ENCODE results near the gene SBNO1. TPM values are rescaled to one million over a fixed set of nuclear protein-coding genes. Genes with fewer than 3 reads are reported as not detected.
A peak's percentile ranks its signal among the peaks of the same experiment; 100 is the strongest.

SBNO1 gene
- total and polyA plus RNA-seq, 4 donors, result 4.7 to 28.5 (median 15.3) TPM

GRCh38 chr12:123286652-123287373 is 77.8 kb downstream of the SBNO1 start:
- no peak overlapping the region for H3K27ac ChIP-seq (ENCODE audit: low read depth in 1 of 2, low read length in 1 of 2)
- H3K36me3 ChIP-seq (ENCODE audit: control insufficient read depth in 4 of 4, insufficient read depth in 4 of 4, low read length in 4 of 4), result peaks cover under 1 to 4% (median 4%) of the 10 kb centered on the region in 4 donors
- TF ChIP-seq CTCF (IDR thresholded peaks at IDR 0.05; ENCODE audit: control extremely low read depth, extremely low read depth), result no peak
- H3K4me3 ChIP-seq, result no peak overlapping the region
- WGBS, 2 donors, result 74 to 84% methylated on average over 9 of the region's 9 CpGs
- DNase-seq (no peak), ATAC-seq (ENCODE audit: insufficient read depth, low FRiP score) (no peak)
- H3K27me3 ChIP-seq (ENCODE audit: control insufficient read depth in 3 of 3, insufficient read depth in 3 of 3, low read length in 2 of 3), result no peaks in the 10 kb centered on the region
- H3K9me3 ChIP-seq (ENCODE audit: control insufficient read depth in 4 of 4, insufficient read depth in 3 of 4, low read length in 3 of 4), result no peaks in the 10 kb centered on the region
- H3K4me1 ChIP-seq (ENCODE audit: control insufficient read depth in 5 of 5, insufficient read depth in 5 of 5, low read length in 5 of 5), result no peaks in the 10 kb centered on the region
- H3K9ac ChIP-seq (ENCODE audit: insufficient read depth in 1 of 2, low read length in 2 of 2), result no peak overlapping the region

GRCh38 chr12:123284669-123285068 is 80.0 kb downstream of the SBNO1 start:
- TF ChIP-seq CTCF (IDR thresholded peaks at IDR 0.05; ENCODE audit: control extremely low read depth, extremely low read depth), result no peak
- H3K9ac ChIP-seq (ENCODE audit: insufficient read depth in 1 of 2, low read length in 2 of 2), result no peak overlapping the region
- no peak overlapping the region for H3K4me3 ChIP-seq
- no peaks in the 10 kb centered on the region for H3K4me1 ChIP-seq (ENCODE audit: control insufficient read depth in 5 of 5, insufficient read depth in 5 of 5, low read length in 5 of 5)
- ATAC-seq (ENCODE audit: insufficient read depth, low FRiP score), result no peak
- WGBS, 2 donors, result 98% methylated on average over 4 of the region's 4 CpGs
- no peaks in the 10 kb centered on the region for H3K27me3 ChIP-seq (ENCODE audit: control insufficient read depth in 3 of 3, insufficient read depth in 3 of 3, low read length in 2 of 3)
- no peaks in the 10 kb centered on the region for H3K36me3 ChIP-seq (ENCODE audit: control insufficient read depth in 4 of 4, insufficient read depth in 4 of 4, low read length in 4 of 4)
- no peak overlapping the region for H3K27ac ChIP-seq (ENCODE audit: low read depth in 1 of 2, low read length in 1 of 2)
- H3K9me3 ChIP-seq (ENCODE audit: control insufficient read depth in 4 of 4, insufficient read depth in 3 of 4, low read length in 3 of 4), result no peaks in the 10 kb centered on the region
- no peak for DNase-seq

- H3K27ac ChIP-seq (ENCODE audit: low read depth in 1 of 2, low read length in 1 of 2), result no peak overlapping the region
- H3K9me3 ChIP-seq (ENCODE audit: control insufficient read depth in 4 of 4, insufficient read depth in 3 of 4, low read length in 3 of 4), result no peaks in the 10 kb centered on the region
- H3K4me3 ChIP-seq, result no peak overlapping the region
- 93 to 95% methylated on average over 8 of the region's 8 CpGs for WGBS, 2 donors
- no peaks in the 10 kb centered on the region for H3K4me1 ChIP-seq (ENCODE audit: control insufficient read depth in 5 of 5, insufficient read depth in 5 of 5, low read length in 5 of 5)
- TF ChIP-seq CTCF (IDR thresholded peaks at IDR 0.05; ENCODE audit: control extremely low read depth, extremely low read depth), result no peak
- ATAC-seq (ENCODE audit: insufficient read depth, low FRiP score), result no peak
- H3K36me3 ChIP-seq (ENCODE audit: control insufficient read depth in 4 of 4, insufficient read depth in 4 of 4, low read length in 4 of 4), result no peaks in the 10 kb centered on the region
- H3K9ac ChIP-seq (ENCODE audit: insufficient read depth in 1 of 2, low read length in 2 of 2), result no peak overlapping the region
- no peaks in the 10 kb centered on the region for H3K27me3 ChIP-seq (ENCODE audit: control insufficient read depth in 3 of 3, insufficient read depth in 3 of 3, low read length in 2 of 3)
- no peak for DNase-seq
Observed at GRCh38 chr12:123283461-123283860, 81.2 kb downstream of the SBNO1 start.

- Histone ChIP-seq H3K9me3 (ENCODE audit: control insufficient read depth in 4 of 4, insufficient read depth in 3 of 4, low read length in 3 of 4) (no peaks in the 10 kb centered on the region), H3K4me3 (no peak overlapping the region), H3K4me1 (ENCODE audit: control insufficient read depth in 5 of 5, insufficient read depth in 5 of 5, low read length in 5 of 5) (no peaks in the 10 kb centered on the region), H3K36me3 (ENCODE audit: control insufficient read depth in 4 of 4, insufficient read depth in 4 of 4, low read length in 4 of 4) (no peaks in the 10 kb centered on the region), H3K9ac (ENCODE audit: insufficient read depth in 1 of 2, low read length in 2 of 2) (peak overlapping the region in 1 of 2 donors; percentile 25), H3K27me3 (ENCODE audit: control insufficient read depth in 3 of 3, insufficient read depth in 3 of 3, low read length in 2 of 3) (no peaks in the 10 kb centered on the region), H3K27ac (ENCODE audit: low read depth in 1 of 2, low read length in 1 of 2) (no peak overlapping the region)
- 87 to 92% methylated on average over 10 of the region's 10 CpGs for WGBS, 2 donors
- no peak for TF ChIP-seq CTCF (IDR thresholded peaks at IDR 0.05; ENCODE audit: control extremely low read depth, extremely low read depth)
- ATAC-seq (ENCODE audit: insufficient read depth, low FRiP score), result no peak
- DNase-seq, result no peak
Observed at GRCh38 chr12:123282111-123282510, 82.5 kb downstream of the SBNO1 start.
